ENCODE results near the gene NVL.

GRCh38 chr1:224282140-224282539 is 47.8 kb downstream of the NVL start:
- no peak for TF ChIP-seq CTCF (IDR thresholded peaks at IDR 0.05; ENCODE audit: low read length)
- no peak for TF ChIP-seq EZH2phosphoT487 (IDR thresholded peaks at IDR 0.05; ENCODE audit: low read length)
- no peak for TF ChIP-seq EZH2 (optimal IDR thresholded peaks at IDR 0.05; ENCODE audit: low read depth, low read length)
